NCI-H2227 treated with DMSO at 0.1 percent for 48 hours (cell line): ENCODE data around the gene MT1A.
A peak's percentile ranks its signal among the peaks of the same experiment; 100 is the strongest.

Experiments used
- DNase-seq: peaks from one replicate; lab custom pipeline; 2025; lab: John Stamatoyannopoulos, UW

The MT1A gene

GRCh38 chr16:56631832-56632155 is 6.7 kb upstream of the MT1A start:
- no peak for DNase-seq

GRCh38 chr16:56632156-56632847 is 6.2 kb upstream of the MT1A start, which contains the start of gene MT1M:
Gene MT1M, plus strand, starts transcription at chr16:56632659. Its CDS starts 73 bp downstream, at chr16:56632732.
- DNase-seq = peak; percentile 48

- DNase-seq = no peak
Observed at GRCh38 chr16:56632848-56633365, 5.6 kb upstream of the MT1A start.

- no peak for DNase-seq
Observed at GRCh38 chr16:56633535-56633934, 4.9 kb upstream of the MT1A start.

GRCh38 chr16:56634715-56635440 is 3.6 kb upstream of the MT1A start:
- DNase-seq = no peak

- DNase-seq = no peak
Observed at GRCh38 chr16:56635441-56635967, 3.0 kb upstream of the MT1A start.

- DNase-seq = no peak
Observed at GRCh38 chr16:56636616-56637413, 1.7 kb upstream of the MT1A start.

- no peak for DNase-seq
Observed at GRCh38 chr16:56639045-56639444, 579 bp downstream of the MT1A start.

GRCh38 chr16:56640076-56640475 is 1.6 kb downstream of the MT1A start:
- no peak for DNase-seq

GRCh38 chr16:56641166-56641565 is 2.7 kb downstream of the MT1A start:
- DNase-seq = no peak

- no peak for DNase-seq
Observed at GRCh38 chr16:56643080-56643778, 4.8 kb downstream of the MT1A start.

GRCh38 chr16:56643833-56644232 is 5.4 kb downstream of the MT1A start:
- DNase-seq = no peak

- DNase-seq = no peak
Observed at GRCh38 chr16:56645311-56645710, 6.8 kb downstream of the MT1A start.

GRCh38 chr16:56645838-56646237 is 7.4 kb downstream of the MT1A start:
- no peak for DNase-seq

GRCh38 chr16:56647641-56648431 is 9.4 kb downstream of the MT1A start:
- DNase-seq = no peak

- DNase-seq = no peak
Observed at GRCh38 chr16:56649271-56649670, 10.8 kb downstream of the MT1A start.

GRCh38 chr16:56649820-56650219 is 11.4 kb downstream of the MT1A start:
- DNase-seq = no peak

- no peak for DNase-seq
Observed at GRCh38 chr16:56651586-56651985, 13.1 kb downstream of the MT1A start, which contains the start of gene MT1B. Gene MT1B, plus strand, starts transcription at chr16:56651886. Its CDS starts 68 bp downstream, at chr16:56651954.

GRCh38 chr16:56652600-56652999 is 14.1 kb downstream of the MT1A start:
- DNase-seq = no peak

GRCh38 chr16:56653218-56653617 is 14.8 kb downstream of the MT1A start:
- no peak for DNase-seq
